GM12864 (cell line): ENCODE data around the gene RIC8B.

Source experiments
- DNase-seq: peaks from one replicate; pipeline ENCODE4 v3.0.0-alpha.2; 2011; ENCODE audit warnings: low read depth
- H3K4me3 ChIP-seq: 2 replicates; pipeline ENCODE4 v1.5.1; 2011; ENCODE audit warnings: mild to moderate bottlenecking, low read depth, low read length, control low read depth
- CTCF ChIP-seq: IDR thresholded peaks from 2 replicates; pipeline ENCODE4 v1.5.1; 2011; ENCODE audit warnings: low read depth, mild to moderate bottlenecking, moderate library complexity, low read length, control low read depth, inconsistent platforms; ENCODE audit errors: missing control alignments

The RIC8B gene

GRCh38 chr12:106892075-106892474 is 117.6 kb downstream of the RIC8B start:
- no peak for DNase-seq
- TF ChIP-seq CTCF: no peak
- no peak overlapping the region for H3K4me3 ChIP-seq

- H3K4me3 ChIP-seq: no peak overlapping the region
- no peak for DNase-seq
- TF ChIP-seq CTCF: no peak
Observed at GRCh38 chr12:106893451-106893850, 119.0 kb downstream of the RIC8B start.

GRCh38 chr12:106894774-106895173 is 120.3 kb downstream of the RIC8B start:
- DNase-seq: no peak
- H3K4me3 ChIP-seq: no peak overlapping the region
- TF ChIP-seq CTCF: no peak

DNA sequence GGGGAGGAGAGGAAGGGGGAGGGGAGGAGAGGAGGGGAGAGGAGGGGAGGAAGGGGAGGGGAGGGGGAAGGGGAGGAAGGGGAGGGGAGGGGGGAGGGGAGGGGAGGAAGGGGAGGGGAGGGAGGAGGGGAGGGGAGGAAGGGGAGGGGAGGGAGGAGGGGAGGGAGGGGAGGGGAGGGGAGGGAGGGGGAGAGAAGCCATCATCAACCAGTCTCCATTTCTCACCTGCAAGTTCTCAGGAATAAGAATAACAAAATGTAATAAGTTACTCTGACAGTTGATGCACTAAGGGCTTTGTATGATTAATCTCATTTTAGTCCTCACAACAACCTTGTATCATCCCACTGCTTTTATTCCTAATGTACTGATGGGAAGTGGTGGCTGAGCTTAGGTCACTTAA is 122.1 kb downstream of the RIC8B start:
- DNase-seq: no peak
- TF ChIP-seq CTCF: no peak
- no peak overlapping the region for H3K4me3 ChIP-seq

DNA sequence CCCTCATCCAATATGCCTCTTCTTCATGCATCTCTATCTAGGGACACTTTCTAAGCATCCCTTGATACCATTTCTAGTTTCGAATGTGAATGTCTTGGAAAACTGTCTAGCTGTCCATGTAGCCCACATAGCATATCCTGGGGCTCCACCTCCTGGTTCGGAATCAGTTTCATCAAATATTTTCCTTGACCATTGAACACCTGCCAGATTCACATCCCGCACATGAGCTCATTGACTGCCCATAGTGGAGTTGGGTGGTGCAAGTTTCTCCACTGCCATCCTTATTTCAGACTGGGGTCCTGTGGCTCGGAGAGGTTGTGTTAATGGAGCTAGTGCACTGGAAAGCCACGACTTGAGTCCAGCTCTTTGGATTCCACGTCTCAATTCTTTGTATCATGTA is 122.6 kb downstream of the RIC8B start:
- no peak for DNase-seq
- TF ChIP-seq CTCF: no peak
- H3K4me3 ChIP-seq: no peak overlapping the region

DNA sequence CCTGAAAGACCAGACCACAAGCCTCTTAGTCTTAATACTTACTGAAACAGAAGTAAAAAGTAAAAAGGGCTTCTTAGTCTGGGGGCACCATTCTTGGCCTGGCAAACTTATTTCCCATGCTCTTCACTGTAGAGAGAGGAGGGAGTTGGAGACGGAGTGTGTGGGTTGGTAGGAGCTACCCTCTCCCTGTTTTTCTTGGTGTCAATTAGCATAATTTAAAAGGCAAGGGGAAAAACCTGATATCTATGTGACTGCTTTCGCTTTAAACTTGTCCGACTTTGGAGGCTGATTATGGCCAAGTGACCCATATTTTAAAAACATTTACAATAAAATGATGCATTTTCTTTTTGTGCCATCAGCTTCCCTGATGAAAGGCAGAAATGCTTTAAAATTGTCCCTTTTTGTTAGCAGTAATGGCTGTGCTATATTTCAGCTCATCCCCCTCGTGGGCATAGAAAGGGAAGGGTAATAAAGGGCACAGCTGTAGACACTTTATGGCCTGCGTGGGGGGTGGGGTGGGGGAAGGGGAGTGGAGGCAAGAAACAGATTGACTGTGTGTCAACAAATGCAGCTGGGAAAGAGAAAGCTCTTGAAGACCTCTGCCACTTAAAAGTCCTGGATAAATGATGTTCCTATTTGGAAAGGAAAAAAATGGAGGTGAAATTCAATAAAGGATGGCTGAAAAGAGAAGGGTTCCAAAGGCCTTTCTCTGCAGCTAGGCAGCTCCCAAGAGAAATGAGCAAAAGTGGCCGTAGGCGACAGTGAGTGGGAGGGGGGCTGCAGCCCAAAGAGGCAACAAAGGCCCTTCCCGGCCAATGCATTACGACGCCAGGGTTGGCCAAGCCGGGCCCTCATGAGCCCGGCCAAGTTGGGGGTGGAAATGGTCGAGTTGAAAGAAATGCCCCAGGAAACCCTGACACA is 123.8 kb downstream of the RIC8B start:
- DNase-seq: no peak
- TF ChIP-seq CTCF: no peak
- H3K4me3 ChIP-seq: no peak overlapping the region

DNA sequence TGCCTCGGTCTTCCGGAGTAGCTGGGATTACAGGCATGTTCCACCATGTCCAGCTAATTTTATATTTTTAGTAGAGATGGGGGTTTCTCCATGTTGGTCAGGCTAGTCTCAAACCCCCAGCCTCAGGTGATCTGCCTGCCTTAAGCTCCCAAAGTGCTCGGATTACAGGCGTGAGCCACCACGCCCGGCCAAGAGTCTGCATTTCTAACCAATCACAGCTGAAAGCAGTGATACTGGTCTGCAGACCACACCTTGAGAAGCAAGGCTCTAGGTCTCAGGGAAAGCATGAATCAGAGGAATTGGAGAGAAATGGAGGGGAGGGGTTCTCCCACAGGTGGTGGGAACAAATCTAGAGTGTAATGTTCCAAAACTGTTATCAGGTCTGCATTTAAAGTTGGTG is 126.1 kb downstream of the RIC8B start:
- DNase-seq: no peak

More for the DNA sequence above, 126.1 kb downstream of the RIC8B start:
- TF ChIP-seq CTCF: no peak
- no peak overlapping the region for H3K4me3 ChIP-seq
